IMR-90 (cell line): ENCODE data around the gene SEC24A. TPM values are rescaled to one million over a fixed set of nuclear protein-coding genes. Genes with fewer than 3 reads are reported as not detected.

Experiments used
- ATAC-seq: fragments of 200-7000 bp; cut with Tn5 transposase; 2 replicates; pipeline ENCODE4 v1.9.1; 2020; ENCODE audit warnings: low read depth, mild to moderate bottlenecking, moderate library complexity
- BruUV-seq: library from RNA; stranded (reverse); fragments of 400-500 nt; replicated peaks from 2 replicates; lab custom pipeline; 2021; lab: Mats Ljungman, UMichigan
- CTCF ChIA-PET: fragments of 300-600 bp; formaldehyde crosslinking; extraction: SDS; loops from one replicate; lab custom pipeline; 2021; ENCODE audit warnings: antibody characterized with exemption; lab: Yijun Ruan, JAX
- POLR2A ChIA-PET: fragments of 300-600 bp; sonication (Branson Sonifier 250); formaldehyde crosslinking; loops from one replicate; lab custom pipeline; 2022; ENCODE audit warnings: antibody characterized with exemption; ENCODE audit not compliant: unreplicated experiment; lab: Charles Lee
- DNase-seq: peaks from one replicate; pipeline ENCODE4 v3.0.0; 2013
- H2AFZ ChIP-seq: replicated peaks from 2 replicates; pipeline ENCODE3; 2013; ENCODE audit warnings: low read length, mild to moderate bottlenecking; ENCODE audit not compliant: poor library complexity
- H2AK5ac ChIP-seq: 2 replicates; pipeline ENCODE4 v1.6.1; 2013; ENCODE audit warnings: low read depth, low read length, inconsistent platforms
- H2AK9ac ChIP-seq: replicated peaks from 2 replicates; pipeline ENCODE3; 2013; ENCODE audit warnings: mild to moderate bottlenecking, low read depth, low read length, moderate library complexity; ENCODE audit not compliant: poor library complexity
- H2BK120ac ChIP-seq: 2 replicates; pipeline ENCODE4 v1.6.1; 2013; ENCODE audit warnings: low read depth, low read length, inconsistent platforms
- H2BK15ac ChIP-seq: 3 replicates; pipeline ENCODE4 v1.6.1; 2013; ENCODE audit warnings: low read depth, low read length, inconsistent platforms
- H2BK20ac ChIP-seq: 2 replicates; pipeline ENCODE4 v1.6.1; 2013; ENCODE audit warnings: low read depth, mild to moderate bottlenecking, inconsistent platforms, low read length, moderate library complexity
- H2BK5ac ChIP-seq: 2 replicates; pipeline ENCODE4 v1.6.1; 2013; ENCODE audit warnings: mild to moderate bottlenecking, low read depth, low read length, inconsistent platforms; ENCODE audit not compliant: poor library complexity, severe bottlenecking
- H3K14ac ChIP-seq: replicated peaks from 2 replicates; pipeline ENCODE4 v1.6.1; 2013; ENCODE audit warnings: low read depth, low read length, inconsistent platforms
- H3K18ac ChIP-seq: 2 replicates; pipeline ENCODE4 v1.6.1; 2013; ENCODE audit warnings: low read depth, low read length, control low read depth
- H3K23ac ChIP-seq: 2 replicates; pipeline ENCODE4 v1.6.1; 2013; ENCODE audit warnings: low read depth, low read length, inconsistent platforms
- H3K27ac ChIP-seq: 2 replicates; pipeline ENCODE4 v1.5.1; 2013; ENCODE audit warnings: mild to moderate bottlenecking, control low read depth, low read length; ENCODE audit not compliant: insufficient read depth
- H3K27me3 ChIP-seq: 2 replicates; pipeline ENCODE4 v1.6.1; 2013; ENCODE audit warnings: low read length; ENCODE audit not compliant: control insufficient read depth, insufficient read depth
- H3K36me3 ChIP-seq: 2 replicates; pipeline ENCODE4 v1.6.1; 2013; ENCODE audit warnings: low read length, mixed read lengths; ENCODE audit not compliant: control insufficient read depth, insufficient read depth
- H3K4ac ChIP-seq: 2 replicates; pipeline ENCODE4 v1.6.1; 2013; ENCODE audit warnings: low read depth, low read length, inconsistent platforms
- H3K4me1 ChIP-seq: 2 replicates; pipeline ENCODE4 v1.6.1; 2013; ENCODE audit warnings: low read length, mixed read lengths; ENCODE audit not compliant: control insufficient read depth, insufficient read depth
- H3K4me2 ChIP-seq: 2 replicates; pipeline ENCODE4 v1.6.1; 2013; ENCODE audit warnings: low read depth, mild to moderate bottlenecking, control low read depth, low read length, moderate library complexity
- H3K4me3 ChIP-seq: 2 replicates; pipeline ENCODE4 v1.5.1; 2013; ENCODE audit warnings: low read depth, mild to moderate bottlenecking, control low read depth, low read length, moderate library complexity; ENCODE audit not compliant: insufficient read depth
- H3K56ac ChIP-seq: 2 replicates; pipeline ENCODE4 v1.6.1; 2013; ENCODE audit warnings: low read length, inconsistent platforms; ENCODE audit not compliant: insufficient read depth; ENCODE audit errors: extremely low read depth
- H3K79me1 ChIP-seq, 2 experiments: 2 replicates each; pipeline ENCODE4 v1.6.1; 2013; ENCODE audit warnings: low read length in 2 of 2, inconsistent platforms in 1 of 2, low read depth in 1 of 2
- H3K9ac ChIP-seq: 2 replicates; pipeline ENCODE4 v1.6.1; 2013; ENCODE audit warnings: low read depth, low read length, control low read depth
- H3K9me1 ChIP-seq: 2 replicates; pipeline ENCODE4 v1.6.1; 2013; ENCODE audit warnings: low read length, inconsistent platforms; ENCODE audit not compliant: insufficient read depth
- H3K9me3 ChIP-seq: 2 replicates; pipeline ENCODE4 v1.6.1; 2013; ENCODE audit warnings: low read length; ENCODE audit not compliant: control insufficient read depth, insufficient read depth
- H4K20me1 ChIP-seq: 2 replicates; pipeline ENCODE4 v1.6.1; 2013; ENCODE audit warnings: low read length, inconsistent platforms; ENCODE audit not compliant: insufficient read depth
- H4K5ac ChIP-seq: 2 replicates; pipeline ENCODE4 v1.6.1; 2013; ENCODE audit warnings: mild to moderate bottlenecking, low read depth, low read length, control low read depth
- H4K8ac ChIP-seq, 2 experiments: 2 replicates each; pipeline ENCODE4 v1.6.1; 2013; ENCODE audit warnings: low read depth in 2 of 2, low read length in 2 of 2, control low read depth in 1 of 2, inconsistent platforms in 1 of 2
- H4K91ac ChIP-seq: 2 replicates; pipeline ENCODE4 v1.6.1; 2013; ENCODE audit warnings: low read depth, low read length, inconsistent platforms; ENCODE audit not compliant: insufficient read depth
- CHD1 ChIP-seq: IDR thresholded peaks from 2 replicates; pipeline ENCODE4 v1.6.1; 2012; ENCODE audit warnings: low read depth, low read length, improper control_type of control experiment
- CTCF ChIP-seq: conservative IDR thresholded peaks from 2 replicates; pipeline ENCODE4 v1.5.1; 2012; ENCODE audit warnings: mild to moderate bottlenecking, low read depth, low read length, improper control_type of control experiment
- ELK1 ChIP-seq: fragments of 150-350 bp; IDR thresholded peaks from 2 replicates; pipeline ENCODE4 v1.6.1; 2016; ENCODE audit warnings: low read depth, mild to moderate bottlenecking, low read length, moderate library complexity, borderline replicate concordance
- FOS ChIP-seq: fragments of 150-350 bp; IDR thresholded peaks from 2 replicates; pipeline ENCODE4 v1.6.1; 2016; ENCODE audit warnings: low read depth, low read length
- MAFK ChIP-seq: IDR thresholded peaks from 2 replicates; pipeline ENCODE4 v1.6.1; 2012; ENCODE audit warnings: low read depth, low read length, improper control_type of control experiment
- MAZ ChIP-seq: IDR thresholded peaks from 2 replicates; pipeline ENCODE4 v1.6.1; 2012; ENCODE audit warnings: low read depth, mild to moderate bottlenecking, low read length, improper control_type of control experiment, moderate library complexity, borderline replicate concordance
- NFE2L2 ChIP-seq: fragments of 150-350 bp; IDR thresholded peaks from 2 replicates; pipeline ENCODE4 v1.6.1; 2016; ENCODE audit warnings: low read depth, mild to moderate bottlenecking, low read length
- RAD21 ChIP-seq: IDR thresholded peaks from 2 replicates; pipeline ENCODE4 v1.6.1; 2012; ENCODE audit warnings: low read length, improper control_type of control experiment
- RCOR1 ChIP-seq: IDR thresholded peaks from 2 replicates; pipeline ENCODE4 v1.6.1; 2012; ENCODE audit warnings: mild to moderate bottlenecking, low read length, improper control_type of control experiment; ENCODE audit not compliant: insufficient replicate concordance
- RFX5 ChIP-seq: IDR thresholded peaks from 2 replicates; pipeline ENCODE4 v1.8.0; 2012; ENCODE audit warnings: low read depth, mild to moderate bottlenecking, low read length, moderate library complexity
- SMC3 ChIP-seq: fragments of 150-350 bp; IDR thresholded peaks from 2 replicates; pipeline ENCODE4 v1.6.1; 2016; ENCODE audit warnings: low read depth, mild to moderate bottlenecking, antibody characterized with exemption, low read length, moderate library complexity
- USF2 ChIP-seq: fragments of 150-350 bp; IDR thresholded peaks from 2 replicates; pipeline ENCODE4 v1.6.1; 2017; ENCODE audit warnings: mild to moderate bottlenecking, antibody characterized with exemption, low read length, low read depth
- WGBS, 2 experiments: methylation state at CpG; one replicate each; pipeline versions ENCODE4 v1.1.5 to v1.1.7; 2013; ENCODE audit warnings: missing lambda C conversion rate in 2 of 2; ENCODE audit not compliant: insufficient read length in 1 of 2; ENCODE audit errors: extremely low coverage in 2 of 2; 5-methylcytosine and 5-hydroxymethylcytosine counted together
- dilution Hi-C: fragments of 300-500 bp; cut with HindIII; formaldehyde crosslinking; loops from one replicate; pipeline ENCODE4 v1.14.3; 2018; ENCODE audit warnings: low sequenced_read_pairs; ENCODE audit not compliant: unreplicated experiment
- in situ Hi-C: fragments of 300-500 bp; cut with MboI; formaldehyde crosslinking; loops from 3 replicates; pipeline ENCODE4 v1.14.3; 2019; ENCODE audit warnings: low sequenced_read_pairs, inconsistent platforms, mixed read lengths
- intact Hi-C: fragments of 100-400 bp; cut with micrococcal nuclease; formaldehyde crosslinking; loops from 2 replicates; pipeline ENCODE4 v1.10.0; 2022
- polyA plus RNA-seq, 3 experiments: library from polyadenylated mRNA; depleted of rRNA; stranded (reverse); fragments of >200 nt; gene quantifications; 2 replicates each; pipeline ENCODE4 v1.2.3, GENCODE V29; 2012; ENCODE audit warnings: low replicate concordance in 1 of 3
- total RNA-seq: library from RNA; depleted of rRNA; stranded (reverse); fragments of >200 nt; gene quantifications from 2 replicates; pipeline ENCODE4 v1.2.3, GENCODE V29; 2012

SEC24A gene
- total and polyA plus RNA-seq, 2 of the 4 experiments (the other 2 are of a cell fraction) = 23.9 to 28.1 TPM

- no peak for TF ChIP-seq RAD21
- no peak for TF ChIP-seq FOS
- TF ChIP-seq MAZ = no peak
- no peak for TF ChIP-seq MAFK
- TF ChIP-seq USF2 = no peak
- no peak for TF ChIP-seq CHD1
- no peak for TF ChIP-seq RCOR1
- TF ChIP-seq CTCF = no peak
- no peak for TF ChIP-seq NFE2L2
- no peak for TF ChIP-seq SMC3
- TF ChIP-seq ELK1 = no peak
- no peak for TF ChIP-seq RFX5
- no peak overlapping the region for H3K4me3 ChIP-seq
- peaks cover 6% of the 10 kb centered on the region; the same call in 1 of the 2 replicates for H4K20me1 ChIP-seq
- no peak overlapping the region for H2BK15ac ChIP-seq
- intact Hi-C loops (no loop called here), in situ Hi-C loops (no loop called here), dilution Hi-C loops (no loop called here)
- no TSS peak for BruUV-seq
- H2AFZ ChIP-seq = no peak overlapping the region
- H3K36me3 ChIP-seq = peaks cover 4% of the 10 kb centered on the region; the same call in 1 of the 2 replicates
- H2BK5ac ChIP-seq = no peak overlapping the region
- no peak overlapping the region for H3K14ac ChIP-seq
- no peak overlapping the region for H4K5ac ChIP-seq
- H3K4me2 ChIP-seq = no peak overlapping the region
- no CpG with 5 or more reads among the region's 2 CpGs for WGBS, 2 experiments
- H3K18ac ChIP-seq = no peak overlapping the region
- H3K23ac ChIP-seq = no peak overlapping the region
- H4K91ac ChIP-seq = no peak overlapping the region
- H3K9me1 ChIP-seq = no peaks in the 10 kb centered on the region; the same call in 1 of the 2 replicates
- no peak overlapping the region for H2AK5ac ChIP-seq
- no peak overlapping the region for H3K27ac ChIP-seq
- no peaks in the 10 kb centered on the region for H3K27me3 ChIP-seq
- CTCF ChIA-PET = interaction anchor here (0.6 kb wide), 1 partner anchor 81 kb away, joined by 3 read pairs; no protein-coding TSS in a partner anchor
- no peaks in the 10 kb centered on the region for H3K9me3 ChIP-seq
- no peak overlapping the region for H3K56ac ChIP-seq
- H3K9ac ChIP-seq = no peak overlapping the region
- H4K8ac ChIP-seq = no peak overlapping the region
- ATAC-seq = no peak
- DNase-seq = no peak
- H3K79me1 ChIP-seq = peaks cover 14 to 37% of the 10 kb centered on the region in 2 experiments
- POLR2A ChIA-PET = no interaction called here
- no peak overlapping the region for H2BK20ac ChIP-seq
- no peak overlapping the region for H2BK120ac ChIP-seq
- no peak overlapping the region for H3K4ac ChIP-seq
- no peak overlapping the region for H2AK9ac ChIP-seq
- H3K4me1 ChIP-seq = peaks cover 3% of the 10 kb centered on the region; the same call in 1 of the 2 replicates
Measured at GRCh38 chr5:134742134-134742533, 93.5 kb downstream of the SEC24A start.
